CD4-positive, alpha-beta T cell treated with Interleukin-15 for 1 hour (primary cell): ENCODE measurements around the gene CADPS2.
"Not testable (repeated sequence)": the region's sequence is repeated elsewhere in the genome, so short reads cannot be mapped to it uniquely, and the experiment has no call there.

Experiments
- DNase-seq: peaks from one replicate; pipeline ENCODE4 v3.0.0-alpha.2; 2020

Gene CADPS2

DNA sequence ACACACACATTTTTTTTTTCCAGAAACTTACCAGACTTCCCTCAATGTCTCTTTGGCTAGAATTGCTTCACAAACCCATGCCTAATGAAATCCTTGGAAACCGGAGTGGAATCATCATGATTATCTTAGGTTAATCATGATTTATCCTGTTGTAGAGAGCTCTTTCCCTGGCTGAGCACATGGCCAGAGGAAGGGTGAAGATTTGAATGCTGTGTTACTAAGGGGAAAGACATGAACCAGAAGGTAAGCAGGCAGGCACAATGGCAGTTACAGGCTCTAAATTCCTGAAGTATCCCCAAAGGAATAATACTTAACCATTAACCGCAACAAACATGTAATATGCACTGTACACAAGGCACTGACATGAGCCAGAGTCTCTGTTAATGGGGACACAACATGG is 179.4 kb downstream of the CADPS2 start:
- DNase-seq = no peak

DNA sequence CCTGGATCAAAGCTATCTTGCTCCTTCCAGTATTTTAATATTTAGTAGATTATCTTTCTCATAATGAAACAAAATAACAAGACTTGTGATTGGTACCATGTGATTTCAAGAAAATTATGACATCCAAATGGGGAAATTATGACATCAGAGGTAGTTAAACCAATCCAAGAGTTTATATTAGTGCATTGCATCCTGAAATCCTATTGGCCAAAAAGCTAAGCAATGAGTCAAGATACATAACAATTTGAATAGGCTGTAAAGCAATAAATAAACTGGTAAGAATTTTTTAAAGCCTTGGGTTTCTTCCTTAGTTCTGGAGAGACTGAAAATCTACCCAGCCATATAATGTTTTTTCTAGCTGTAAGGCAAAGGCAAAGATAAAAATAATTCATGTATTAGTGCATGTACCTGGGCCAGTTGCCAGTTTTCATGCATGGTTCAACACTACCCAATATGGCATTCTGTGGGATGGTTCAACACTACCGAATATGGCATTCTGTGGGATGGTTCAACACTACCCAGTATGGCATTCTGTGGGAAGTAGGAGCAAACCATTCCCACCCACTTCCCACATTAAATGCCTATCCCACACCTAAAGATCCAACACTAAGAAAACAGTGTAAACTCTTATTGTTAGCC is 183.3 kb downstream of the CADPS2 start, which contains the start of gene RNF148:
Gene RNF148, minus strand, starts transcription at position 51 of the 639 bp plus-strand sequence. CDS start 172 bp downstream, outside the sequence.
- DNase-seq = no peak

GRCh38 chr7:122699017-122699416 is 187.2 kb downstream of the CADPS2 start, which contains the start of gene RNF133:
Gene RNF133 (minus strand): TSS chr7:122699117. CDS start chr7:122698918, 199 bp downstream.
- DNase-seq = no peak

- DNase-seq = no peak
Measured at GRCh38 chr7:122695816-122696215, 190.4 kb downstream of the CADPS2 start.

- no peak for DNase-seq
Measured at GRCh38 chr7:122694697-122695096, 191.6 kb downstream of the CADPS2 start.

GRCh38 chr7:122692769-122693309 is 193.4 kb downstream of the CADPS2 start:
- DNase-seq = no peak

DNA sequence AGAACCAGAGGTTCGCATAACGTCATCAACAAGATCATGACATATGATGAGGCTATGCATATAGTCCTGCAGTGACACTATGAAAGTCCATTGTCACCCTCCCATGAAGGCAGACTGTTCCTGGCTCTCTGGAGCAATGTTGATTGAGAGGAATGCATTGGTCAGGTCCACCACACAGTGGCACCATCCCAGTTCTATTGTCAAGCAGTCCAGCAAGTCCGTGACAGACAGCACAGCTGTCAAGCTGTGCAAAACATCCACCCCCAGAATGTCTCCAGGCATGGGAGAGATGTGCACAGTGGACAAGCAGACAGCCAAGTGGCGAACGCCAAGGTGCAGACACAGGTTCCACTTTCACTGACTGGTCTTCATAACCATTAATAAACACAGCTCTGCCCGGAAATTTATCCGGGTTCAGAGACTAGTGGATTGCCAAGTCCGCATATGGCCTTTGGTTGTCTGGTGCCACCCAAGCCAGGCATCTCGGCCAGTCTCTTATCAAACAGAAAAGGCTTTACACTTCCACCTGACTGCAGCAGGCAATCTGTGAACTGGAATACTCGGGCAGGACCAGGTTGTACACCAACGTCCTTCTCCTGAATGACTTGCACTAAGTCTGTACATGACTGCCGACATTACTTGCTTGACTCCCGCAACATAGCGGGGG is 194.6 kb downstream of the CADPS2 start:
- DNase-seq = no peak

DNA sequence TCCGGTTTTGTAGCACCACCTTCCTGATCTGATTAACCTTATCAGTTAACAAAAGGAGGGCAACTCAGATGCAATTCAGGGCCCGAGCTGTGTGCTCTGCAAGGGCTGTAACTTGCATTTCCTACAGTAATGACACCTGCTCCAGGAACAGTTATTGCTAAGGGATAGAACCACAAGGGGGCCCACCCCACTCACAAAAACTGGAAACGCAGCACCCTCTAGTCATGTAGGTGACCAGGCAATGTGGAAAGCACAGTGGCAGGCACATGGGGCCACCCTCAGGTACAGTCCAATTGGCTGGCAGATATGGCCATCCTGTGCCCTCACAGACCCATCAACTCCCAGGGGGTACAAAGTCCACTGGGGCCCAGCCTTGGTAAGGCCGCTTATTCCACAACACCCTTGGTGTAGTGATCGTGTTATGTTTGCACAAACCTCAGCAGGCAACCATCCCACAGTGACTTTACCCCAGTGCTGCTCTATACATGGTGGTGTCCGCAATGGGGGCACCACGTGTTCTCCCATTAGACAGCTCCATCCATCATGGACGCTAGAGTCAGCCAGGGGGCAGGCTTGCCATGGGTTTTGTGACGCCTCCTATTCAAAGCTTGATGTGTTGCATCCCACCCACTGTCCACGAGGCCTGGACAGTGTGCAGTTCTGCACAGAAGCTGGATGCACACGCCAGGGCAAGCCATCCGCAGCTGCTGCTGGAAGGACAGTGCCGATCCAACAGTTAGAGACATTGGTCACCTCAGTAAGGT is 196.7 kb downstream of the CADPS2 start:
- DNase-seq = no peak

GRCh38 chr7:122688400-122688998 is 197.8 kb downstream of the CADPS2 start:
- DNase-seq = no peak

GRCh38 chr7:122686360-122686878 is 199.8 kb downstream of the CADPS2 start:
- DNase-seq = no peak

- no peak for DNase-seq
Measured at GRCh38 chr7:122684504-122684903, 201.8 kb downstream of the CADPS2 start.

- no peak for DNase-seq
Measured at GRCh38 chr7:122682815-122683550, 203.3 kb downstream of the CADPS2 start.

GRCh38 chr7:122681186-122681585 is 205.1 kb downstream of the CADPS2 start:
- DNase-seq = not testable (repeated sequence)

DNA sequence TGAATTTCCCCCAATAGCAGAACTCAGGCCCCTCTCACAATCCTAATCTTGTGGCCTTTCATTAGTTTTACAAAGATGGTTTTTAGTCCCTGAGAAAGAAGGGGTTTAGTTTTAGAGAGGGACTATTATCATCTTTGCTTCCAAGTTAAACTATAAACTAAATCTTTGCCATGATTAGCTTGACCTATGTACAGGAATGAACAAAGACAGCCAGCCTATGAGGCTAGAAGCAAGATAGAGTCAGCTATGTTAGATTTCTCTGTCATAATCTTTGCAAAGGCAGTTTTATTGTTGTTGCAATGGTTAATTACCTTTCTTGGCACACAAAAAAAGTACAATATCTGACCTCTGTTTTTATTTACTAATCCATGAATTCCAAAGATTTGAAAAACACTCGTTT is 206.4 kb downstream of the CADPS2 start:
- DNase-seq = no peak

DNA sequence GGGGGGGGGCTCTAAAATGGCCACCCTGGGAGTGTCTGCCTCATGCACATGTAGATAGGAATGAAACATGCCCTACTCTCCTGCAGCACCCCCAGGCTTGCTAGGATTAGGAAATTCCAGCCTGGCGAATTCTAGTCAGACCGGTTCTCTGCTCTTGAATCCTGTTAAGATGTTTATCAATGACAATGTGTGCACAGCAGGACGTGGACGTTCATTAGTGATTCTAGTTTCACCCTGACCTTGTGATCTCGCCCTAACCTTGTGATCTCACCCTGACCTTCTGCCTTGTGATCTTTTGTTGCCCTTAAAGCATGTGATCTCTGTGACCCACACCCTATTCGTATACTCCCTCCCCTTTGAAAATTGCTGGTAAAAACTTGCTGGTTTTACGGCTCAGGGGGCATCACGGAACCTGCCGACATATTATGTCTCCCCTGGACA is 207.0 kb downstream of the CADPS2 start:
- not testable (repeated sequence) for DNase-seq

DNA sequence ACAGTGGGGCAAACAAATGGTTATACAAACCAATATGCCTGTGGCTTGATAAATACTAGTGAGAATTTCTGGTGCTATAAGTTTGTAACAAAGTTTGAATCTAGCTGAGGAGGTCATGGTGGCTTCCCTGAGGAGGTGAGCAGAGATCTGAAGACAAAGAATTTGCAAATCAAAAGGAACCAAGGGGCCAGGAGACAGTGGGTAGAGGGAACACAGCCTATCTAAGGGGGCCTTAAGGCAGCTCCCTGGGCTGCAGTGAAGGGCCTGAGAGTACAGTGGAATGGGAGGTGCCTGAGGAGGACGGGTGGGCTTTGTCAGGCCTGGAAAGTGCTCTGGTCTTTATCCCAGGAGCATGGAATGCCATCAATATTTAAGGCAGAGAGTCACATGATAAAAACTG is 209.1 kb downstream of the CADPS2 start:
- DNase-seq = no peak

- DNase-seq = no peak
Measured at GRCh38 chr7:122676466-122676865, 209.8 kb downstream of the CADPS2 start.

- DNase-seq = no peak
Measured at GRCh38 chr7:122675621-122676020, 210.6 kb downstream of the CADPS2 start.

DNA sequence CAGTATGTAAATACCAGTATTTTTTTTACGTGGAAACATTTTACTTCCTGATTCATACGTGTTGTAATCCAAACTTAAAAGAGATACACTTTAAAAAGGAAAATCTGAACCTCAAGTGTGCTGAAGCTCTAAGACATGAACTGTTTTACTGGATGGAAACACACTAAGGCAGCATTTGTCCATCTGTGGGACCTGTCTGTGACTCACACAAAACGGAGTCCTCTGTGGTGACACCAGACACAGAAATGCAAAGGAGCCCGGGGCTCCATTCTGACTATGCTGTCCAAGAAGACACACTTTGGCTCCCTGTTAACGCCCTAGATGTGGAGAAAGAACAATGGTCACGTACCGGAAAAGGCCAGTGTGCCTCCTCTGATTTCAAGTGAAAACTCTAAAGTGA is 211.2 kb downstream of the CADPS2 start:
- no peak for DNase-seq

GRCh38 chr7:122674502-122674901 is 211.8 kb downstream of the CADPS2 start:
- no peak for DNase-seq

- DNase-seq = no peak
Measured at GRCh38 chr7:122673951-122674350, 212.3 kb downstream of the CADPS2 start.

- DNase-seq = no peak
Measured at GRCh38 chr7:122672536-122672935, 213.7 kb downstream of the CADPS2 start.
